ENCODE data around the gene MIPOL1.
"Not testable (repeated sequence)": the region's sequence is repeated elsewhere in the genome, so short reads cannot be mapped to it uniquely, and the experiment has no call there.

The MIPOL1 gene

DNA sequence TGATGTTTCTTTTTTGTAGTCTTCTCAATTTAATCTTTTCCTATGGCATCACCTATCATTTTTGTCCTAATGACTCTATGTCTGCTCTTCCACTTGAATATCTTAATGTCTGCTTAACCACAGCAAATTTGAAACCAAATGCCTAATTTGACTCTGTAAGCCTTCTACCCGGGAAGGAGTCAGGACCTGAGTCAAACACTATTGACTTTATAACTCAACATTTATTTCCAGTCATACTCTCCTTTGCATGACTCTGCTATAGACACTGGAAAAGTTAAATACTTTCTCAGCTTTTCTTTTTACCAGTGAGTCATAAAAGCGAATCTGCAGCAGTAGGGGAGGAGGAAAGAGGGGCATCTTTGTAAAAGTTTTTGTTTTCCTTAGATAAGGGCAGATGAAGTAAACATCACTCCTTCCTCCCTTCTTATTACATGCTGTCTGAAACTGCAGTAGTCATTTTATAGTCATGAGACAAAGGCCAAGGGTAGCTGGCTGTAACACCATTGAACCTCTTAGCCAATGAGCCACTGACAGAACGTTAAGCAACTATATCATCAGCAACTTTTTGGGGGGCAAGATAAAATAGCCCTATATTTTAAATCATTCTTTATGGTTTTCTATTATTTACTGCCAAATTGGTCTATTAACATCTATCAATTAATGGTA, 179.3 kb downstream of the MIPOL1 start:
- DNase-seq (ENCODE audit: extremely low spot score), result no peak
- TF ChIP-seq, protein P1, sequence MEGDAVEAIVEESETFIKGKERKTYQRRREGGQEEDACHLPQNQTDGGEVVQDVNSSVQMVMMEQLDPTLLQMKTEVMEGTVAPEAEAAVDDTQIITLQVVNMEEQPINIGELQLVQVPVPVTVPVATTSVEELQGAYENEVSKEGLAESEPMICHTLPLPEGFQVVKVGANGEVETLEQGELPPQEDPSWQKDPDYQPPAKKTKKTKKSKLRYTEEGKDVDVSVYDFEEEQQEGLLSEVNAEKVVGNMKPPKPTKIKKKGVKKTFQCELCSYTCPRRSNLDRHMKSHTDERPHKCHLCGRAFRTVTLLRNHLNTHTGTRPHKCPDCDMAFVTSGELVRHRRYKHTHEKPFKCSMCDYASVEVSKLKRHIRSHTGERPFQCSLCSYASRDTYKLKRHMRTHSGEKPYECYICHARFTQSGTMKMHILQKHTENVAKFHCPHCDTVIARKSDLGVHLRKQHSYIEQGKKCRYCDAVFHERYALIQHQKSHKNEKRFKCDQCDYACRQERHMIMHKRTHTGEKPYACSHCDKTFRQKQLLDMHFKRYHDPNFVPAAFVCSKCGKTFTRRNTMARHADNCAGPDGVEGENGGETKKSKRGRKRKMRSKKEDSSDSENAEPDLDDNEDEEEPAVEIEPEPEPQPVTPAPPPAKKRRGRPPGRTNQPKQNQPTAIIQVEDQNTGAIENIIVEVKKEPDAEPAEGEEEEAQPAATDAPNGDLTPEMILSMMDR (IDR thresholded peaks at IDR 0.05; ENCODE audit: control extremely low read depth, extremely low read depth, low read depth, missing control alignments), result no peak
- ChIA-PET CTCF (interaction anchor here (0.9 kb wide), 1 partner anchor 35 kb away, joined by 3 read pairs; no protein-coding TSS in a partner anchor), POLR2A (no interaction called here)

DNA sequence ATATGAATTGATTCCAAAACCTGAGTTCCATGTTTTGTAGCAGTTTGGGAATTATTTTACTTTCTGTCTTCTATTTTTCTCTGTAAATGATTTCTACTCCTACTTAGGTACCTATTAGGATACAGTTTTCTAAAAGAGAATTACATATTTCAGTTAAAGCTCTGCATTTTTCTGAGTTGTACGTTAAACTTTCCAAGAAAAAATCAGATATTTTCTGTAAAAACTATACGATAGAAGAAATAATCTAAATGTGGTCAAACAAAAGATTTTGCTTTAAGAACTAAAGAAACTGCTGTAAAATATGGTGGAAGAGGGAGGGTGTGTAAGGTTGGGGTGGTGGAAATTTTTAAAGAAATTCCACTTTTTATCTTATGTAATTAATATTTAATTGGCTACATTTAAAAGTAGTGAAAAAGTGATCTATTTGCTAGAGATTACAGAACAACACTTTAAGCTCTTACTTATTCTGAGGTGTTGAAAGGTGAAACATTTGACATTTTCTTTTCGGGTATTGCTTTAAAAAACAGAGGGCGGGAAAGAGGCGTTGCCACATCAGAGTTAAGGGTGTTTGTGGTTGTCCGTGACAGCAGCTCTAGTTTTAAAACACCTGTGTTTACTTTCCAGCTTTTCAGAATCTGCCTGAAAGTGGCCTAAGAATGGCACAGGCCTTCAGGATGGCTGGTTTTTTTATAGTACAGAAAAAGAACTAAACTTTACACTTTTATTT, 187.3 kb downstream of the MIPOL1 start:
- ChIA-PET POLR2A (no interaction called here), CTCF (interaction anchor here (1.1 kb wide), 1 partner anchor 11 kb away, joined by 3 read pairs; no protein-coding TSS in a partner anchor)
- DNase-seq (ENCODE audit: extremely low spot score), result no peak
- TF ChIP-seq, protein P1 (IDR thresholded peaks at IDR 0.05; ENCODE audit: control extremely low read depth, extremely low read depth, low read depth, missing control alignments), result no peak

DNA sequence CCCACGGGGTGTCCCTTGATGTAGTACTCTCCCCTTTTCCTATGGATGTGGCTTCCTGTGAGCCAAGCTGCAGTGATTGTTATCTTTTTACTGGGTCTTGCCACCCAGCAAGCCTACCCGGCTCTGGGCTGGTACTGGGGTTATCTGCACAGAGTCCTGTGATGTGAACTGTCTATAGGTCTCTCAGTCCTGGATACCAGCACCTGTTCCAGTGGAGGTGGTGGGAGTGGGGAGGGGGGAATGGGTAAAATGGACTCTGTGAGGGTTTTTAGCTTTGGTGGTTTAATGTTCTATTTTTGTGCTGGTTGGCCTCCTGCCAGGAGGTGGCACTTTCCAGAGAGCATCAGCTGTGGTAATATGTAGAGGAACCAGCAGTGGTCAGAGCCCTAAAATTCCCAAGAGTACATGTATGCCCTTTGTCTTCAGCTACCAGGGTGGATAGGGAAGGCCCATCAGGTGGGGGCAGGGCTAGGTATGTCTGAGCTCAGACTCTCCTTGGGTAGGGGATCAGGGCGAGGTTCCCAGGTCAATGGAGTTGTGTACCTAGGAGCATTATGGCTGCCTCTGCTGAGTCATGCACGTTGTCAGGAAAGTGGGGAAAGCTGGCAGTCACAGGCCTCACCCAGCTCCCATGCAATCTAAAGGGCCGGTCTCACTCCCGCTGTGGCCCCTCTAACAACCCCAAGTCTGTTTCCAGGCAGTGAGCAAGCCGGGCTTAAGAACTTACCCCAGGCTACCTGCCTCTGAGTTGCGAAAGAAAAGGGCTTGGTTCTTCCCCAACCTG, 199.6 kb downstream of the MIPOL1 start:
- DNase-seq (ENCODE audit: extremely low spot score); POLR2A ChIA-PET; CTCF ChIA-PET: not testable (repeated sequence)

DNA sequence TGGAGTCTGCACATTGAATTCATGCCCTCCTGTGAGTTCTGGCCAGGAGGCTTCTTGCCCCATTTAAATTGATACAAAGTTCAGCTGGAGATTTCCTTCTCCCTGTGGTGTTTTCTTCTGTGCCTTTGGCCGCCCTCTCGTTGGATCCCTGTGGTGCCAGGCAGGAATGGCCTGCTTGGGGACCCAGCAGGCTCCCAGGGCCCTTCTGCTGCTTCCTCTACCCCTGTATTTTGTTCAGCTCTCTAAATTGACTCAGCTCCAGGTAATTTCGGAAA, 200.1 kb downstream of the MIPOL1 start:
- POLR2A ChIA-PET, result no interaction called here
- TF ChIP-seq, protein P1 (IDR thresholded peaks at IDR 0.05; ENCODE audit: control extremely low read depth, extremely low read depth, low read depth, missing control alignments), result no peak
- DNase-seq (ENCODE audit: extremely low spot score), result no peak
- CTCF ChIA-PET, result no interaction called here

DNA sequence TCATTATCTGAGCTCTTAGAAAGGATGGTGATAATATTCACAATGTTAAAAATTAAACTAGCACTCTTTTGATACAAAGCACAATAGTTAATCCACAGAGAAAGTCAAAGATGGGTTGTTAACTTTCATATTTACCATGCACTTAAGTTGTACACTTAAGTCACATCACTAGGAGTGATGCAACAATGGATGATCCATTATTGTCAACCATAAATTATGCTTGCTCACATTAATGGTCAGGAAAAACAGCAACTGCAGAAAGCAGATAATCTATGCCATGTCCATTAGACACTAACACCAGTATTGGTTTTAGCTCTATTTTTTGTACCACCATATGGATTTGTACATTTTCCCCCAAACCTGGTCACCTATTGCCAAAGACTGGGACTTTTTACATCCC, 201.8 kb downstream of the MIPOL1 start:
- CTCF ChIA-PET, result no interaction called here
- TF ChIP-seq, protein P1 (IDR thresholded peaks at IDR 0.05; ENCODE audit: control extremely low read depth, extremely low read depth, low read depth, missing control alignments), result no peak
- POLR2A ChIA-PET, result no interaction called here
- DNase-seq (ENCODE audit: extremely low spot score), result no peak

DNA sequence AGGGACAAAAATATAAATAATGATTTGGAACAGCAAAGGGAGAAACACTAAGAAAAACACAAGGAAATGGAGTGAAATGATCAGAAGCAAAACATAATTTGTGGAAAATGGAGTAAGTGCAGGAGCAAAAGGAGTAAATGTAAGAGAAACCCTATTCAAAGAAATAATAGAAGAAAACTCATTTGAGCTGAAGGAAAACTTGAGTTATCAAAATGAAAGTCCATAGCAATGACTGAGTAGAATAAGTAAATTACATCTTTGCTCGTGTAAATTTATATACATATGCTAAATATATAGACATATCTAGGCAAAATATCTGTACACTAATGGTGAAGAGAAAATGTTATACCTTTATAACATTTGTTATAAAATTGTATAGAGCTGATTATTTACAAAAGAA, 203.4 kb downstream of the MIPOL1 start:
- ChIA-PET CTCF (interaction anchor here (1.2 kb wide), 1 partner anchor 10 kb away, joined by 4 read pairs; no protein-coding TSS in a partner anchor), POLR2A (no interaction called here)
- DNase-seq (ENCODE audit: extremely low spot score), result no peak
- TF ChIP-seq, protein P1 (IDR thresholded peaks at IDR 0.05; ENCODE audit: control extremely low read depth, extremely low read depth, low read depth, missing control alignments), result no peak

DNA sequence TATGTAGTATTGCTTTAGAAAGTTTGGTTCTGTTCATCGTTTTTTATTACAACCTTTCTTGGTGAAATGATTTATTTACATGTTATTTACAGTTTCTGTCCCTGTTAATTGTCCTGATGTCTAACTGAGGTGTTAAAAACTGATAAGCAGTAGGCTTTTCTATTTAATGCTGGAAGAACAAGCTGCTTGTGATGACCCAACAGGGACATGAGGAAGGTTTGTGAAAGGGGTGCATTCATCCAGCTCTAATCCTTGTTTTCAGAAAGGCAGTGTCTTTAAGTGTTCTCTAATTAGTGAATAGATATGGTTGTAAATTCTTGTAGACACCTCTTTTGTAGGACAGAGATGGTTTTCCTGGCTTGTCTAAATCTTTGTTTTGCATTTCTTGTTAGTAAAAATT, 205.9 kb downstream of the MIPOL1 start:
- TF ChIP-seq, protein P1 (IDR thresholded peaks at IDR 0.05; ENCODE audit: control extremely low read depth, extremely low read depth, low read depth, missing control alignments), result no peak
- CTCF ChIA-PET, result no interaction called here
- POLR2A ChIA-PET, result no interaction called here
- DNase-seq (ENCODE audit: extremely low spot score), result no peak

All from GM10248 (cell line).